Activated naive CD4-positive, alpha-beta T cell treated with anti-CD3 and anti-CD28 coated beads, Interleukin-2, amount 50 U/mL, for 16 hours (primary cell): ENCODE data around the gene KPNA1.
"Not testable (repeated sequence)": the region's sequence is repeated elsewhere in the genome, so short reads cannot be mapped to it uniquely, and the experiment has no call there.

Source experiments
- DNase-seq: peaks from one replicate; pipeline ENCODE4 v3.0.0-alpha.2; 2020

Gene KPNA1

DNA sequence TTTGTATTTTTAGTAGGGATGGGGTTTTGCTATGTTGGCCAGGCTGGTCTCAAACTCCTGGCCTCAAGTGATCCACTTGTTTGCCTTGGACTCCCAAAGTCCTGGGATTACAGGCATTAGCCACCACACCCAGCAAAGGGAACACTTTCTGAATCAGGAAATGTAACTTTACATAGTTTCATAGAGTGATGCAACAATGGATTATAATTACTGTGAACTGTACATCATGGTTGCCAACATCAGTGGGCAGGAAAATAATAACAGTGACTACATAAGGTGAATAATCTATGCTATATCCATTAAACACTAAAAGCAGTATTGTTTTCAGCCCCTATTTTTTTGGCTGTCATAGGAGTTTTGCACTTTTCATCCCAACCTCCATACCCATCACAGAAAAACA, 5.0 kb upstream of the KPNA1 start:
- no peak for DNase-seq

GRCh38 chr3:122516846-122517360, 2.2 kb upstream of the KPNA1 start:
- DNase-seq = no peak

- DNase-seq = no peak
These were observed 1.1 kb upstream of the KPNA1 start for GRCh38 chr3:122515870-122516269.

GRCh38 chr3:122515020-122515468, 305 bp upstream of the KPNA1 start:
- no peak for DNase-seq

DNA sequence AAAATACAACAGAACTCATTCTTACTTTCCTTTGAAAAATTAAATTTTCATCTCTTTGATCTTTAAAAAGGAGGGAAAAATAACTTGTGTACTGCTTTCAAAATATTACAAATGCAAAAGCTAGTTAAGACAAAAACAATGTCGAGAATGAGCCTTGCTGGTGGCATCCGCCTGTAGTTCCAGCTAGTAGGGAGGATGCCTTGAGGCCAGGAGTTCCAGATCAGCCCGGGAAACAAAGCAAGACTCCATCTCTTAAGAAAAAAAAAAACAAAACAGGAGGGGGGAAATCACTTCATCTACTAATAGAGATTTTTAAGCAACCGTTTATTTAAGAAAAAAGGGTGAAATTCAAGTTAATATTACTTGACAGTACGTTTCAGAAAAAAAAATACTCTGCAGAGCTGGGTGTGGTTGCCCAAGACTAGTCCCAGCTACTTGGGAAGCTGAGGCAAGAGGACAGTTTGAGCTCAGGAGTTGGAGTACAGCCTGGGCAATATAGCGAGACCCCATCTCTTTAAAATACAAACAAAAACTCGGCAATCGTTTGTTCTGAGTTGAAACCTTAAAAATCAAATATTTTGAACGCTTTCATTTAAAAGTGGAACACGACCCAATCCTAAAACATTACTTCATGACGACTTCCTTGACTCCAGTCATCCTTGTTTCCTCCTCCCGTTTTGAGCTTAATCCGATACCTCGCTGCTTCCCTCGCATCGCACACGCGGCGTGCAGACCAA, 1.2 kb downstream of the KPNA1 start:
- DNase-seq = no peak

GRCh38 chr3:122512284-122512683, 2.5 kb downstream of the KPNA1 start:
- no peak for DNase-seq

GRCh38 chr3:122510878-122511535, 3.7 kb downstream of the KPNA1 start:
- no peak for DNase-seq

- not testable (repeated sequence) for DNase-seq
These were observed 5.8 kb downstream of the KPNA1 start for GRCh38 chr3:122508944-122509343.

DNA sequence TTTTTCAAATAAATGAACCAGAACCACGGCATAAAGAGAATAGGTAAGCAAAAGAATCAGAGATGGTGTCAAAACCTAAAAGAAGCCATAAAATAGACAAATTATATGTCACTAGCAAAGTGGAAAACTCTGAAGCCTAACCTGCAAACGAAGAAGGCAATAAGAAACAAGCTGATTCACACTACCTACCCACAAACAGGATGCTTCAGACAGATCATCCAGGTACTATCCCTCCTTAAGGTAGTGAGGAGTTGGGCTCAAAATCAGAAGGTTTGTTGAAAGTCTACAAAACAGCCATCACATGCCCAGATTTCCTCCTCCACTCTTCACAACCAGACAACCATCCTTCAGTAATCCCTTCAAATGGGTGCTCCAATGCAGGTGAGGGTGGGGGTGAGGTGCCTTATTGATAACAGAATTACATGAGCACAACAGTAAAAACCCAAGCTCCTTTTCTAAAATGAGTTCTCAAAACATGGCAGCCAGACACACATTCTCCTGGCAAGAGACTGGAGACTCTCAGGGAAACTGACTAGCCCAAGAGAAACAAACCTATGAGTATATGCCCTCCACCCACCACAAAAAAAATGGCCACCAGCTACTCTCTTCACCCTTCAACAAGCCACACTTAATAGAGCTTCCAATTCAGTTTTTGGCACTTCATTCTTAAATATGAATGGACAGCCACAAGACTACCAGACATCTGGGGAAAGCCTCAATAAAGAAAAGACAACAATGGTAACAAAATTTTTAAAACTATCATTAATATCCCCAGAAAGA, 6.4 kb downstream of the KPNA1 start:
- DNase-seq = no peak

GRCh38 chr3:122506450-122506849, 8.3 kb downstream of the KPNA1 start:
- DNase-seq = no peak

GRCh38 chr3:122505676-122506075, 9.1 kb downstream of the KPNA1 start:
- no peak for DNase-seq

GRCh38 chr3:122502941-122503340, 11.8 kb downstream of the KPNA1 start:
- no peak for DNase-seq

DNA sequence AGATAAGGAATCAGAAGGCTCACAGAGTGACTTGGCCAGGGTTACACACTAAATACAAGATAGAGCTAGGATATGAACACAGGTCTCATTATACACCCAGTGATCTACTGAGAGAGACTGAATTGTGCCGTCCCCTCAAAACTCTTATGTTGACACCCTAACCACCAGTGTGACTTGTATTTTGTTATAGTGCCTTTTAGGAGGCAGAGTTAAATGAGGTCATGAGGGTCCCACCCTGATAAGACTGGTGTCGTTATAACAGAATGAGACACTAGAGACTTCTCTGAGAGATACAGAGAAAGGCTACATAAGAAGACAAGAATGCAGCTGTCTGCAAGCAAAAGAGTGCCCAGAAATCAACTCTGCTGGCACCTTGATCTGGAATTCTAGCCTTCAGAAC, 12.6 kb downstream of the KPNA1 start:
- DNase-seq = no peak

DNA sequence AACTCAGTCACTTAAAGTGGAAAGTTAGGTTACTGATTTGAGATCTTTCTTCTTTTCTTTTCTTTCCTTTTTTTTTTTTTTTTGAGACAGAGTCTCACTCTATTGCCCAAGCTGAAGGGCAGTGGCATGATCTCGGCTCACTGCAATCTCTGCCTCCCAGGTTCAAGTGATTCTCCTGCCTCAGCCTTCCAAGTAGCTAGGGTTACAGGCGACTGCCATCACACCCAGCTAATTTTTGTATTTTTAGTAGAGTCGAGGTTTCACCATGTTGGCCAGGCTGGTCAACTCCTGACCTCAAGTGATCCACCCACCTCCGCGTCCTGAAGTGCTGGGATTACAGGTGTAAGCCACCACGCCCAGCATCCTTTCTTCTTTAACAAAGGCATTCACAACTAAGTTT, 13.8 kb downstream of the KPNA1 start:
- DNase-seq = not testable (repeated sequence)

GRCh38 chr3:122498152-122498551, 16.6 kb downstream of the KPNA1 start:
- DNase-seq = no peak

DNA sequence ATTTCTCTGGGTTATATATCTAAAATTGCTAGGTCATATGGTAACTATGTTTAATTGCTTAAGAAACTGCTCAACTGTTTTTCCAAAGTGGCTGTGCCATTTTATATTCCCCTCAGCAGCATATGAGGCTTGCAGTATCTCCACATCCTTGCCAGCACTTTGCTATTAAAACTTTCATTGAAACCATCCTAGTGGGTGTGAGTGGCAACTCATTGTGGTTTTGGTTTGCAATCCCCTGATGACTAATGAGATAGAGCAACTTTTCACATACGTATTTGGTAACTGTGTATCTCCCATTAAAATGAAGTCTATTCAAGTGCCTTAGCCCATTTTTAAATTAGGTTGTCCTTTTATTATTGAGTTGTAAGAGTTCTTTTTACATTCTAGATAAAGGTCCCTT, 17.3 kb downstream of the KPNA1 start:
- no peak for DNase-seq

GRCh38 chr3:122496508-122496907, 18.2 kb downstream of the KPNA1 start:
- no peak for DNase-seq

GRCh38 chr3:122493296-122493695, 21.4 kb downstream of the KPNA1 start:
- DNase-seq = no peak

GRCh38 chr3:122488262-122488973, 26.3 kb downstream of the KPNA1 start:
- DNase-seq = no peak

DNA sequence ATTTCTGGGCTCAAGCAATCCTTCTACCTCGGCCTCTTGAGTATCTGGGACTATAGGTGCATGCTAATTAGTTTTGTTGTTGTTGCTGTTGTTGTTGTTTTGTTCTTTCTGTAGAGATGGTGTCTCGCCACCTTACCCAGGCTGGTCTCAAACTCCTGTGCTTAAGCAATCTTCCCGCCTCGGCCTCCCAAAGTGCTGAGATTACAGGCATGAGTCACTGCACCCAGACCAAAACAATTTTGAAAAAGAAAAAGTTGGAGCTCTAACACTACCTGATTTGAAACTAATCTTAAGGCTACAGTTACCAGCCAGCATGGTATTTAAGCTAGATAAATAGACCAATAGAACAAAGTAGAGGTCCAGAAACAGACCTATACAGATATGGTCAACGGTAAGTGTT, 29.8 kb downstream of the KPNA1 start:
- no peak for DNase-seq

DNA sequence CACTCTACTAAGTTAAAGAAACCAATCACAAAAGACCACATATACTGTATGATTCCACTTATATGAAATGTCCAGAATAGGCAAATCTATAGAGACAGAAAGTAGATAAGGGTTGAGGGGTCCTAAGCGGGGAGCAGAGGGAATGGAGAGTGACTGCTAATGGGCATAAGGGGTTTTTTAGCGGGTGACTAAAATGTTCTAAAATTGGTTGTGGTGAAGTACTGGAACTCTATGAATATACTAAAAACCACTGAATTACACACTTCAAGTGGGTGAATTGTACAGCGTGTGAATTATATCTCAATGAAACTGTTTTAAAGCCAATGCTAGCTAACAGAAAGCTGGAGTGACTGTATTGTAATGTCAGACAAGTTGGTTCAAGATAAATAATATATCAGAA, 33.3 kb downstream of the KPNA1 start:
- DNase-seq = no peak

DNA sequence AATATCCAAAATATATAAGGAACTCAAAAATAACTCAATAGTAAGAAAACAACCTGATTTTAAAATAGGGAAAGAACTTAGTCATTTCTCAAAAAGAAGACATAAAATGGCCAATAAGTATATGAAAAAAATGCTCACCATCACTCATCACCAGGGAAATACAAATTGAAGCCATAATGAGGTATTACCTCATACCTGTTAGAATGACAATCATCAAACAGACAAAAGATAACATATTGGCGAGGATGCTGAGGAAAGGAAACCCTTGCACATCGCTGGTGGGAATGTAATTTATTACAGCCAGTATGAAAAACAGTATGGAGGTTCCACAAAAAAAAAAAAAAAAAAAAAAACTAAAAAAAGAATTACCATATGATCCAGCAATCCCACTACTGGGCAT, 38.2 kb downstream of the KPNA1 start:
- DNase-seq = no peak

DNA sequence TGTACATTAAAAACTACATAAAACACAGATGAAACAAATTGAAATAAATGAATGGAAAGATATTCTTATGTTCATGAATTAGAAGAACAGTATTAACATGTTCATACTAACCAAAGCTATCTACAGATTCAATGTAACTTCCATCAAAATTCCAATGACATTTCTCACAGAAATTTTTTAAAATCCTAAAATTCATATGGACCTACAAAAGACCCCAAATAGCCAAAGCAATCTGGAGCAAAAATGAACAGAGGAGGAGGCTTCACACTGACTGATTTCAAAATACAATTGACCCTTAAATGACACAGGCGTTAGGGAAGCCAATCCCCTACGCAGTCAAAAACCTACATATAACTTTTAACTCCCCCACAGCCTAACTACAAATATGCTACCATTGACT, 39.4 kb downstream of the KPNA1 start:
- DNase-seq = no peak
